OCI-LY7 (cell line): ENCODE data around the gene PRRX2. TPM values are rescaled to one million over a fixed set of nuclear protein-coding genes. Genes with fewer than 3 reads are reported as not detected.

ENCODE experiments used
- BruUV-seq: library from RNA; stranded (reverse); fragments of 400-500 nt; replicated peaks from 2 replicates; lab custom pipeline; 2021; lab: Mats Ljungman, UMichigan
- CTCF ChIA-PET: fragments of 300-600 bp; sonication (Branson Sonifier 250); formaldehyde crosslinking; loops from one replicate; lab custom pipeline; 2022; ENCODE audit warnings: antibody characterized with exemption; ENCODE audit not compliant: unreplicated experiment; lab: Charles Lee
- POLR2A ChIA-PET: fragments of 300-600 bp; sonication (Branson Sonifier 250); formaldehyde crosslinking; loops from one replicate; lab custom pipeline; 2022; ENCODE audit warnings: antibody characterized with exemption; lab: Charles Lee
- DNase-seq: peaks from one replicate; pipeline ENCODE4 v3.0.0-alpha.2; 2015; ENCODE audit warnings: low spot score
- H2AFZ ChIP-seq: fragments of 200-600 bp; sonication (generic), shearing (Covaris generic); 2 replicates; pipeline ENCODE4 v1.6.1; 2014; ENCODE audit warnings: mild to moderate bottlenecking, antibody characterized with exemption, low read length, moderate library complexity
- H3K27ac ChIP-seq: fragments of 200-600 bp; sonication (generic); 2 replicates; pipeline ENCODE4 v1.5.1; 2014; ENCODE audit warnings: mixed run types, low read depth, mild to moderate bottlenecking, moderate library complexity, low read length, inconsistent platforms; ENCODE audit not compliant: poor library complexity, severe bottlenecking
- H3K36me3 ChIP-seq: fragments of 200-600 bp; sonication (generic); 2 replicates; pipeline ENCODE4 v1.6.1; 2014; ENCODE audit warnings: mild to moderate bottlenecking, antibody characterized with exemption, low read length, moderate library complexity, mixed read lengths; ENCODE audit not compliant: insufficient read depth
- H3K4me1 ChIP-seq: fragments of 200-600 bp; sonication (generic); 2 replicates; pipeline ENCODE4 v1.5.1; 2014; ENCODE audit warnings: mild to moderate bottlenecking, low read length; ENCODE audit not compliant: insufficient read depth, poor library complexity, severe bottlenecking
- H3K4me2 ChIP-seq: fragments of 200-600 bp; sonication (generic); 2 replicates; pipeline ENCODE4 v1.6.1; 2014; ENCODE audit warnings: mild to moderate bottlenecking, low read length
- H3K4me3 ChIP-seq: fragments of 200-600 bp; sonication (generic); 2 replicates; pipeline ENCODE4 v1.5.1; 2014; ENCODE audit warnings: mild to moderate bottlenecking, low read depth, low read length; ENCODE audit not compliant: poor library complexity, severe bottlenecking
- H3K79me2 ChIP-seq: fragments of 200-600 bp; sonication (generic); 2 replicates; pipeline ENCODE4 v1.6.1; 2016; ENCODE audit warnings: low read depth, mild to moderate bottlenecking, low read length, moderate library complexity, mixed read lengths; ENCODE audit not compliant: insufficient read depth
- H3K9me2 ChIP-seq: fragments of 200-600 bp; sonication (generic); 2 replicates; pipeline ENCODE4 v1.6.1; 2016; ENCODE audit warnings: mild to moderate bottlenecking, low read length, mixed read lengths; ENCODE audit not compliant: insufficient read depth
- H3K9me3 ChIP-seq: fragments of 200-600 bp; sonication (generic); 2 replicates; pipeline ENCODE4 v1.6.1; 2014; ENCODE audit warnings: mild to moderate bottlenecking, mixed run types, low read length, mixed read lengths
- H4K20me1 ChIP-seq: fragments of 200-600 bp; sonication (generic); 2 replicates; pipeline ENCODE4 v1.6.1; 2014; ENCODE audit warnings: mild to moderate bottlenecking, antibody characterized with exemption, low read length, moderate library complexity, mixed read lengths; ENCODE audit not compliant: insufficient read depth
- EZH2phosphoT487 ChIP-seq: fragments of 200-600 bp; sonication (generic); IDR thresholded peaks from 2 replicates; pipeline ENCODE4 v1.6.1; 2018; ENCODE audit warnings: low read depth, borderline replicate concordance, mild to moderate bottlenecking, mixed run types, antibody characterized with exemption, low read length, moderate library complexity, mixed read lengths
- intact Hi-C: fragments of 100-400 bp; cut with micrococcal nuclease; formaldehyde crosslinking; loops from one replicate; pipeline ENCODE4 v1.10.0; 2022; ENCODE audit not compliant: unreplicated experiment
- total RNA-seq, 2 experiments: library from RNA; depleted of rRNA in 1 of 2; stranded (reverse); fragments of >200 nt in 1 of 2; shearing (Covaris generic) in 1 of 2; gene quantifications; 2 replicates each; pipeline ENCODE4 v1.2.3, GENCODE V29; 2014 to 2022
- TF ChIP-seq, protein P1 (sequence below): fragments of 200-600 bp; sonication (generic); conservative IDR thresholded peaks from 2 replicates; pipeline ENCODE4 v1.5.1; 2014; ENCODE audit warnings: mild to moderate bottlenecking, antibody characterized with exemption, low read length, moderate library complexity, mixed read lengths

Gene PRRX2
- total RNA-seq, 2 experiments from 2014 or later = not detected

DNA sequence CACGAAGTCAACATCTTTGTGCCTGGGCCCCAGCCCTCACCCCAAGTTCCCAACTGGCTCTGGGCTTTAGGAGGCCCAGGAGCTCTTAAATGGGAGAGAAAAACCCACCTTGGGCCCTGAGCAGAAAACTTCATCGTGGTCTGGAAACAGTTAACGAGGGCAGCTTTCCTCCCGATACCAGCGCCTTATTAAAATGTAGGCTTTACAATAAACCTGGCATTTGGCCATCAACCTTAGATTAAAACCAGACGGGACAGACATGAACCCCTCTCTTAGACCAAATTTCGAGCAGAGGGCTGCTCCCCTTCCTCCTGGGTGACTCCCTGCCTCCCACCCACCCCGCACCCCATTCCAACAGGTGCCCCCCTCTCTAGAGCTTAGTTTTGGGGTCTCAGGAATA is 39.4 kb downstream of the PRRX2 start:
- no TSS peak for BruUV-seq
- no peaks in the 10 kb centered on the region for H4K20me1 ChIP-seq
- no peaks in the 10 kb centered on the region for H3K9me2 ChIP-seq
- no peak overlapping the region for H3K4me3 ChIP-seq
- H3K27ac ChIP-seq = no peak overlapping the region
- ChIA-PET POLR2A (no interaction called here), CTCF (no interaction called here)
- no peaks in the 10 kb centered on the region for H3K79me2 ChIP-seq
- intact Hi-C loops = no loop called here
- no peak for TF ChIP-seq EZH2phosphoT487
- TF ChIP-seq, protein P1, sequence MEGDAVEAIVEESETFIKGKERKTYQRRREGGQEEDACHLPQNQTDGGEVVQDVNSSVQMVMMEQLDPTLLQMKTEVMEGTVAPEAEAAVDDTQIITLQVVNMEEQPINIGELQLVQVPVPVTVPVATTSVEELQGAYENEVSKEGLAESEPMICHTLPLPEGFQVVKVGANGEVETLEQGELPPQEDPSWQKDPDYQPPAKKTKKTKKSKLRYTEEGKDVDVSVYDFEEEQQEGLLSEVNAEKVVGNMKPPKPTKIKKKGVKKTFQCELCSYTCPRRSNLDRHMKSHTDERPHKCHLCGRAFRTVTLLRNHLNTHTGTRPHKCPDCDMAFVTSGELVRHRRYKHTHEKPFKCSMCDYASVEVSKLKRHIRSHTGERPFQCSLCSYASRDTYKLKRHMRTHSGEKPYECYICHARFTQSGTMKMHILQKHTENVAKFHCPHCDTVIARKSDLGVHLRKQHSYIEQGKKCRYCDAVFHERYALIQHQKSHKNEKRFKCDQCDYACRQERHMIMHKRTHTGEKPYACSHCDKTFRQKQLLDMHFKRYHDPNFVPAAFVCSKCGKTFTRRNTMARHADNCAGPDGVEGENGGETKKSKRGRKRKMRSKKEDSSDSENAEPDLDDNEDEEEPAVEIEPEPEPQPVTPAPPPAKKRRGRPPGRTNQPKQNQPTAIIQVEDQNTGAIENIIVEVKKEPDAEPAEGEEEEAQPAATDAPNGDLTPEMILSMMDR = no peak
- H3K9me3 ChIP-seq = no peaks in the 10 kb centered on the region
- no peaks in the 10 kb centered on the region for H3K4me1 ChIP-seq
- no peak overlapping the region for H2AFZ ChIP-seq
- no peaks in the 10 kb centered on the region for H3K36me3 ChIP-seq
- no peak overlapping the region for H3K4me2 ChIP-seq
- DNase-seq = no peak

DNA sequence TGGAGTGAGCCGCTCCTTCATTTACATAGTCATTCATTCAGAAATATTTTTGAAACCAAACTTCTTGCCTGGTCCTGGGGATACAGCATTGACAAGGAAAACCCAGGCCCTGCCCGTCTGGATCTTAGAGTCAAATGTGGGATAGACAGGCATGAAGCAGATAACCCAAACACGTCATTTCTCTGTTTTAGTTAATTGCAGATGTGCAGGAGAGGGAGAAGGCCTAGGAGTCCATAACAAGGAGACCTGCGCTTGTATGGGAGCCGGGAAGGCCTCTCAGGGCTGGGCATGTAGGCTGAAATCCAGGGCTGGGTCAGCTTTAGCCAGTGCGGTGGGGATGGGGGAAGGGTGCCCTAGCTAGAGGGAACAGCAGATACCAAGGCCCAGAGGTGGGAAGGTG is 43.3 kb downstream of the PRRX2 start:
- Histone ChIP-seq H3K4me3 (no peak overlapping the region), H3K27ac (no peak overlapping the region), H3K4me1 (peaks cover 10% of the 10 kb centered on the region), H3K36me3 (no peaks in the 10 kb centered on the region), H4K20me1 (no peaks in the 10 kb centered on the region), H3K9me2 (no peaks in the 10 kb centered on the region), H3K9me3 (no peaks in the 10 kb centered on the region), H3K79me2 (no peaks in the 10 kb centered on the region), H2AFZ (no peak overlapping the region), H3K4me2 (no peak overlapping the region)
- BruUV-seq = no TSS peak
- intact Hi-C loops = no loop called here
- no peak for DNase-seq
- ChIA-PET CTCF (no interaction called here), POLR2A (interaction anchor here (0.6 kb wide), 1 partner anchor 17 kb away, joined by 3 read pairs; no protein-coding TSS in a partner anchor)
- TF ChIP-seq, protein P1 = no peak
- no peak for TF ChIP-seq EZH2phosphoT487

DNA sequence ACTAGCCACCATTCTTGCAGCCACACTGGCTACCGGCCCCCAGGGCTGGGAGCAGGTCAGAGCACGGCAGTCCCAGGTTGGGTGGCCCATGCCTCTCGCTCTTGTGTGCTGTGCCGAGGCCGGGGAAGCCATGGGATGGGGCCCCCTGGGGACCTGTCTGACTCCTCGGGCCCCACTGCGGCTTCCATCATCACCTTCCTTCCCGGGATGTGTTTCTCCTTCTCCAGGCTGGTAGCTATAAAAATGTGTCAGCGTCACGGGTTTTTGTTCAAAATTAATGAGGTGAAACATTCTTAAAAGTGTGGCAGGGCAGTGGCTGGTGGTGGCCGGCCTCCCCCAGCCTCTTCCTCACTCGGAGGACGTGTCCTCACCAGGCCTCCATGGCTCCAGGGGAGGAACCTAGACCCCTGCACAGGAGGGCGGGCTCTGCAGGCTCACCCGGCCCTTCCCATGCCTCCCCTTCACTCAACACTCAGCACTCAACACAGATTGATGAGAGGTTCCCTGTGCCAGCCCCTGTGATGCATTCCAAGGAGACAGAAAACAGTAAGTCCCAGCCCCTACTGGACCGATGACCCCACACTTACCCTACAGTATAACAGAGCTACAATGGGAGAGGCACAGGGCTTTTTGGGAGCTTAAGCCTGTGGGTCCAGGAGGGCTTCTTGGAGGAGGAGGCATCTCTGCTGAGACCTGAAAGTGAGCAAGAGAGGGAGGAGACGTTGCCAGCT is 44.2 kb downstream of the PRRX2 start:
- no peaks in the 10 kb centered on the region for H3K36me3 ChIP-seq
- no peaks in the 10 kb centered on the region for H4K20me1 ChIP-seq
- intact Hi-C loops = no loop called here
- ChIA-PET POLR2A (interaction anchor here (0.6 kb wide), 1 partner anchor 16 kb away, joined by 3 read pairs; no protein-coding TSS in a partner anchor), CTCF (no interaction called here)
- no peak overlapping the region for H3K27ac ChIP-seq
- H3K4me1 ChIP-seq = peaks cover 10% of the 10 kb centered on the region
- H3K9me3 ChIP-seq = no peaks in the 10 kb centered on the region
- H3K9me2 ChIP-seq = no peaks in the 10 kb centered on the region
- no peak overlapping the region for H3K4me3 ChIP-seq
- H3K79me2 ChIP-seq = no peaks in the 10 kb centered on the region
- BruUV-seq = no TSS peak
- no peak overlapping the region for H2AFZ ChIP-seq
- TF ChIP-seq, protein P1 = no peak
- TF ChIP-seq EZH2phosphoT487 = no peak
- H3K4me2 ChIP-seq = no peak overlapping the region
- no peak for DNase-seq
